ENCODE results near the gene TIGD1.

Gene TIGD1

DNA sequence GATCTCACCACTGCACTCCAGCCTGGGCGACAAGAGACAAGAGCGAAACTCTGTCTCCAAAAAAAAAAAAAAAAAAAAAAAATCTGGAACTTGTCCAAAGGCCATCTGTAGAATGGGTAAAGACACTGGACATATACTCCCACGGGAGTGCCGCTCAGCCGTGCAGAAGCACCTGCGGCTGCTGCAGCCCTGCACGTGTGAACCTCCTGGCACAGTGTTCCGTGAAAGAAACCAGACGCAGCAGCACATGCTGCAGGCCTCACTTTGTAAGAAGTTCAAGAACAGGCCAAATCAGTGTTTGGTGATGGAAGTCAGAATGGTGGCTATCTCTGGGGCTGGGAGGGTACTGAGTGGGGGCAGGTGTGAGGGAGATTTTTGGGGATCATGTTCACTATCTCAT is 17.9 kb downstream of the TIGD1 start:
- no peak for TF ChIP-seq CTCF (IDR thresholded peaks at IDR 0.05; ENCODE audit: low read depth, low read length)
- no peak overlapping the region for H3K4me3 ChIP-seq (ENCODE audit: low read depth, low read length)

GRCh38 chr2:232530626-232531260 is 19.6 kb downstream of the TIGD1 start:
- no peak for TF ChIP-seq CTCF (IDR thresholded peaks at IDR 0.05; ENCODE audit: low read depth, low read length)

DNA sequence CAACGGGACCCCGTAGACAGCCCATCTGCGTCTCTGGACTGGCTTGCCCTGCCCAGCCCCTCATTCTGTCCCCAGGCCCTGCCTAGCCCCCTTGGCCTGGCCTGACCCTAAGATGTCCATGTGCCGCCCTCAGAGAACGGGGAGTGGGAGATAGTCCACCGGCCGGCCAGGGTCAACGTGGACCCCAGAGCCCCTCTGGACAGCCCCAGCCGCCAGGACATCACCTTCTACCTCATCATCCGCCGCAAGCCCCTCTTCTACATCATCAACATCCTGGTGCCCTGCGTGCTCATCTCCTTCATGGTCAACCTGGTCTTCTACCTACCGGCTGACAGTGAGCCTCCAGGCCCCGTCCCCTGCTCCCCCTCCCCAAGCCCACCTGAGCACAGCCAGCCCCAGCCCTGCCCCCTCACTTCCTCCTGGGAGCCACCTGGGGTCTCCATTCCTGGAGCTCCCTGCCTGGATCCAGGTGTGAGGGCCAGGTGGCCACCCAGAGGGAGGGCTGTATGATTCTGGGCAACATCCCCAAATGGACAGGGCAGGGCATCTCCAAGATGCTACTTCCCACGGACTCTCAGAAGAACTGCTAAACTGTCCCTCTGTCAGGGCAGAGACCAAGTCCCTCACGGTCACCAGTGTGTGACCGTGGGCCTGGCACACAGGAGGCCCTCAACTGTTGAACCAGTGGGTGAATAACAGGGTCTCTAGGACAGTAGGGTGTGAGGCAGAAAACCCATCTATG is 20.4 kb downstream of the TIGD1 start:
- H3K4me3 ChIP-seq (ENCODE audit: low read depth, low read length): no peak overlapping the region
- no peak for TF ChIP-seq CTCF (IDR thresholded peaks at IDR 0.05; ENCODE audit: low read depth, low read length)

More at GRCh38 chr2:232530626-232531260, 19.6 kb downstream of the TIGD1 start:
- H3K4me3 ChIP-seq (ENCODE audit: low read depth, low read length): no peak overlapping the region

- no peak for TF ChIP-seq CTCF (IDR thresholded peaks at IDR 0.05; ENCODE audit: low read depth, low read length)
- no peak overlapping the region for H3K4me3 ChIP-seq (ENCODE audit: low read depth, low read length)
Observed at GRCh38 chr2:232528746-232529460, 21.5 kb downstream of the TIGD1 start.

GRCh38 chr2:232527905-232528470 is 22.4 kb downstream of the TIGD1 start:
- no peak overlapping the region for H3K4me3 ChIP-seq (ENCODE audit: low read depth, low read length)
- TF ChIP-seq CTCF (IDR thresholded peaks at IDR 0.05; ENCODE audit: low read depth, low read length): no peak

DNA sequence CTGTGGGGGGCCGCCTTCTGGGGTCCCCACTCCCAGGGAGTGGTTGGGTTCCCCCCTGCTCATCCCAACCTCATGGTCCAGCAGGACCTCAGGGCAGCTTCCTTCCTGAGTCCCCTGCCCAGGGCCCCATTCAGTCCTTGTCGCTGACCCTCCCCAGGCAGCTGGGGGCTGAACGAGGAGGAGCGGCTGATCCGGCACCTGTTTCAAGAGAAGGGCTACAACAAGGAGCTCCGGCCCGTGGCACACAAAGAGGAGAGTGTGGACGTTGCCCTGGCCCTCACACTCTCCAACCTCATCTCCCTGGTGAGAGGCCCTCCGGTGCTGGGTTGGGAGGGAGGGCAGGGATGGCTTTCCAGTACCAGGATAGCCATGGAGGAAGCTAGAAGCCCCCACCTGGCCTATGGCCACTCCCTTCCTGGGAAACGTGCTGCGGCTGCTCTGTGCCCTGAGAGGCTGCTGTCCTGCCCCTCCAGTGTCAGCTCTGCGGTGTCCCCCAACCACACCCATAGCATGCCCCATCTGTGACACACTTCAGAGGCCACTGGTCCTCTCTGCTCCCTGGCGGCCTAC is 23.9 kb downstream of the TIGD1 start:
- H3K4me3 ChIP-seq (ENCODE audit: low read depth, low read length): no peak overlapping the region

More for the DNA sequence above, 23.9 kb downstream of the TIGD1 start:
- no peak for TF ChIP-seq CTCF (IDR thresholded peaks at IDR 0.05; ENCODE audit: low read depth, low read length)
